Panc1 (cell line): Measurements from ENCODE around the gene FBXW4. TPM values are rescaled to one million over a fixed set of nuclear protein-coding genes. Genes with fewer than 3 reads are reported as not detected.

Experiments used
- ATAC-seq: fragments of 200-7000 bp; cut with Tn5 transposase; 2 replicates; pipeline ENCODE4 v1.9.1; 2020; ENCODE audit warnings: mild to moderate bottlenecking, moderate library complexity
- BruUV-seq: library from RNA; stranded (reverse); fragments of 400-500 nt; replicated peaks from 2 replicates; lab custom pipeline; 2021; lab: Mats Ljungman, UMichigan
- CTCF ChIA-PET: fragments of 300-600 bp; sonication (Branson Sonifier 250); formaldehyde crosslinking; loops from one replicate; lab custom pipeline; 2022; ENCODE audit warnings: antibody characterized with exemption; lab: Charles Lee
- POLR2A ChIA-PET: fragments of 300-600 bp; sonication (Branson Sonifier 250); formaldehyde crosslinking; loops from one replicate; lab custom pipeline; 2022; ENCODE audit warnings: antibody characterized with exemption; lab: Charles Lee
- DNase-seq: peaks from one replicate; pipeline ENCODE4 v3.0.0-alpha.2; 2010; ENCODE audit warnings: low read depth, low spot score
- H3K27ac ChIP-seq: 2 replicates; pipeline ENCODE4 v1.5.1; 2011; ENCODE audit warnings: mild to moderate bottlenecking, low read length, inconsistent platforms
- H3K27me3 ChIP-seq: fragments of 200-500 bp; sonication (Bioruptor generic); 2 replicates; pipeline ENCODE4 v1.6.0; 2014; ENCODE audit warnings: low read length, inconsistent platforms; ENCODE audit not compliant: control insufficient read depth, insufficient read depth
- H3K36me3 ChIP-seq: fragments of 200-500 bp; sonication (Bioruptor generic); 2 replicates; pipeline ENCODE4 v1.5.1; 2014; ENCODE audit warnings: inconsistent platforms, mild to moderate bottlenecking, low read length, moderate library complexity; ENCODE audit not compliant: control insufficient read depth, insufficient read depth
- H3K4me1 ChIP-seq: 2 replicates; pipeline ENCODE4 v1.5.1; 2011; ENCODE audit warnings: inconsistent platforms, mild to moderate bottlenecking, low read length, moderate library complexity; ENCODE audit not compliant: control insufficient read depth, insufficient read depth
- H3K4me3 ChIP-seq, 2 experiments: 2 replicates each; pipeline ENCODE4 v1.5.1; 2011 to 2012; ENCODE audit warnings: low read depth in 2 of 2, low read length in 2 of 2, mild to moderate bottlenecking in 2 of 2, inconsistent platforms in 1 of 2, moderate library complexity in 1 of 2
- H3K9me3 ChIP-seq: fragments of 200-500 bp; sonication (Bioruptor generic); 2 replicates; pipeline ENCODE4 v1.5.1; 2014; ENCODE audit warnings: low read depth, mild to moderate bottlenecking, inconsistent platforms, low read length, moderate library complexity; ENCODE audit not compliant: control insufficient read depth, insufficient read depth
- POLR2AphosphoS5 ChIP-seq: IDR thresholded peaks from 2 replicates; pipeline ENCODE4 v1.6.1; 2012; ENCODE audit warnings: mild to moderate bottlenecking, low read depth, low read length, moderate library complexity
- SIN3A ChIP-seq: IDR thresholded peaks from 2 replicates; pipeline ENCODE4 v1.6.1; 2012; ENCODE audit warnings: low read depth, mild to moderate bottlenecking, low read length, moderate library complexity, borderline replicate concordance; ENCODE audit not compliant: insufficient read depth
- TCF7L2 ChIP-seq: IDR thresholded peaks from 2 replicates; pipeline ENCODE4 v1.6.1; 2011; ENCODE audit warnings: mild to moderate bottlenecking, low read depth, low read length, inconsistent platforms
- in situ Hi-C: cut with HindIII; loops from 2 replicates; pipeline ENCODE4 v1.10.0; 2016; ENCODE audit warnings: low sequenced_read_pairs, low pct_unique_long_range_greater_than_20kb
- intact Hi-C: fragments of 100-400 bp; cut with micrococcal nuclease; formaldehyde crosslinking; loops from one replicate; pipeline ENCODE4 v1.10.0; 2022; ENCODE audit not compliant: unreplicated experiment
- total RNA-seq: library from RNA; stranded (reverse); gene quantifications from one replicate; pipeline ENCODE4 v1.2.1, GENCODE V29; 2021; ENCODE audit not compliant: unreplicated experiment
- TF ChIP-seq, protein P1 (sequence below): fragments of 450-650 bp; IDR thresholded peaks from 2 replicates; pipeline ENCODE4 v1.5.1; 2017; ENCODE audit warnings: mild to moderate bottlenecking
- TF ChIP-seq, protein P2 (sequence below), 2 experiments: IDR thresholded peaks; 2 replicates each; pipeline ENCODE4 v1.6.1; 2011 to 2012; ENCODE audit warnings: low read depth in 2 of 2, control low read depth in 1 of 2, low read length in 1 of 2, mild to moderate bottlenecking in 1 of 2, moderate library complexity in 1 of 2; ENCODE audit not compliant: insufficient read depth in 1 of 2

The FBXW4 gene
- total RNA-seq, 1 experiment from 2014 or later, result 61.5 TPM

GRCh38 chr10:101625821-101626412, 69.1 kb downstream of the FBXW4 start:
- CTCF ChIA-PET, result no interaction called here
- no peak for DNase-seq

DNA sequence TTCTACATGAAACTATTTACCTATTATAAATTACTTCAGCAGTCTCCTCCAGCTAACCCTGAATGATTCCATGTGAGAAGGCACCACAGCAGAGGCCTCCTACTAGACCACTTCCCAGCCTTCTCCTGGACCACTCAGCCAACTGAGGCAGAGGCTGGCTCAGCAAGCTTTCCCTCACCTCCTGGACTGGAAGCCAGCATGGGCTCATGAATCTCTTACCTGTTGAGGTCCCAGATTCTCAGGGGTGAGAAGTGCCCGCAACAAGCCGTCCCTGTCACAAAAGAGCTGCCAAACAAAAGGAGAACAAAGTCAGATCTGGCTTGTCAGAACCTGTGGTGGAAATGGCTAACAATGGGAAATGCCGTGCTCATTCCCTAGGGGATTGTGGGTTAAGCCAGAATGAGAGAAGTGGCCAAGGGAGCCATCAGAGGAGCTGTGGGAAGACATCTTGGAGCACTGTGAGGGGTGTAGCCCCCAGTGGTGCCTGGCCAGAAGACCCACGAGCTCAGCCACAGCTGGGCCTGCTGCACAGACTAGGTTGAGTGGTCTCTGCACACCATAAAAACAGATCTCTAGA, 70.4 kb downstream of the FBXW4 start:
- CTCF ChIA-PET, result no interaction called here
- Histone ChIP-seq H3K9me3 (no peaks in the 10 kb centered on the region), H3K27ac (no peak overlapping the region), H3K27me3 (no peaks in the 10 kb centered on the region), H3K4me1 (no peaks in the 10 kb centered on the region), H3K36me3 (no peaks in the 10 kb centered on the region), H3K4me3 (no peak overlapping the region)
- no TSS peak for BruUV-seq
- POLR2A ChIA-PET, result no interaction called here
- ATAC-seq (no peak), DNase-seq (no peak)
- intact Hi-C loops, result no loop called here
- TF ChIP-seq, protein P1, sequence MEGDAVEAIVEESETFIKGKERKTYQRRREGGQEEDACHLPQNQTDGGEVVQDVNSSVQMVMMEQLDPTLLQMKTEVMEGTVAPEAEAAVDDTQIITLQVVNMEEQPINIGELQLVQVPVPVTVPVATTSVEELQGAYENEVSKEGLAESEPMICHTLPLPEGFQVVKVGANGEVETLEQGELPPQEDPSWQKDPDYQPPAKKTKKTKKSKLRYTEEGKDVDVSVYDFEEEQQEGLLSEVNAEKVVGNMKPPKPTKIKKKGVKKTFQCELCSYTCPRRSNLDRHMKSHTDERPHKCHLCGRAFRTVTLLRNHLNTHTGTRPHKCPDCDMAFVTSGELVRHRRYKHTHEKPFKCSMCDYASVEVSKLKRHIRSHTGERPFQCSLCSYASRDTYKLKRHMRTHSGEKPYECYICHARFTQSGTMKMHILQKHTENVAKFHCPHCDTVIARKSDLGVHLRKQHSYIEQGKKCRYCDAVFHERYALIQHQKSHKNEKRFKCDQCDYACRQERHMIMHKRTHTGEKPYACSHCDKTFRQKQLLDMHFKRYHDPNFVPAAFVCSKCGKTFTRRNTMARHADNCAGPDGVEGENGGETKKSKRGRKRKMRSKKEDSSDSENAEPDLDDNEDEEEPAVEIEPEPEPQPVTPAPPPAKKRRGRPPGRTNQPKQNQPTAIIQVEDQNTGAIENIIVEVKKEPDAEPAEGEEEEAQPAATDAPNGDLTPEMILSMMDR, result no peak
- TF ChIP-seq, protein P2, sequence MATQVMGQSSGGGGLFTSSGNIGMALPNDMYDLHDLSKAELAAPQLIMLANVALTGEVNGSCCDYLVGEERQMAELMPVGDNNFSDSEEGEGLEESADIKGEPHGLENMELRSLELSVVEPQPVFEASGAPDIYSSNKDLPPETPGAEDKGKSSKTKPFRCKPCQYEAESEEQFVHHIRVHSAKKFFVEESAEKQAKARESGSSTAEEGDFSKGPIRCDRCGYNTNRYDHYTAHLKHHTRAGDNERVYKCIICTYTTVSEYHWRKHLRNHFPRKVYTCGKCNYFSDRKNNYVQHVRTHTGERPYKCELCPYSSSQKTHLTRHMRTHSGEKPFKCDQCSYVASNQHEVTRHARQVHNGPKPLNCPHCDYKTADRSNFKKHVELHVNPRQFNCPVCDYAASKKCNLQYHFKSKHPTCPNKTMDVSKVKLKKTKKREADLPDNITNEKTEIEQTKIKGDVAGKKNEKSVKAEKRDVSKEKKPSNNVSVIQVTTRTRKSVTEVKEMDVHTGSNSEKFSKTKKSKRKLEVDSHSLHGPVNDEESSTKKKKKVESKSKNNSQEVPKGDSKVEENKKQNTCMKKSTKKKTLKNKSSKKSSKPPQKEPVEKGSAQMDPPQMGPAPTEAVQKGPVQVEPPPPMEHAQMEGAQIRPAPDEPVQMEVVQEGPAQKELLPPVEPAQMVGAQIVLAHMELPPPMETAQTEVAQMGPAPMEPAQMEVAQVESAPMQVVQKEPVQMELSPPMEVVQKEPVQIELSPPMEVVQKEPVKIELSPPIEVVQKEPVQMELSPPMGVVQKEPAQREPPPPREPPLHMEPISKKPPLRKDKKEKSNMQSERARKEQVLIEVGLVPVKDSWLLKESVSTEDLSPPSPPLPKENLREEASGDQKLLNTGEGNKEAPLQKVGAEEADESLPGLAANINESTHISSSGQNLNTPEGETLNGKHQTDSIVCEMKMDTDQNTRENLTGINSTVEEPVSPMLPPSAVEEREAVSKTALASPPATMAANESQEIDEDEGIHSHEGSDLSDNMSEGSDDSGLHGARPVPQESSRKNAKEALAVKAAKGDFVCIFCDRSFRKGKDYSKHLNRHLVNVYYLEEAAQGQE (IDR thresholded peaks at IDR 0.05; ENCODE audit: insufficient read depth in 1 of 2, low read depth in 2 of 2, low read length in 1 of 2), result no peak
- TF ChIP-seq SIN3A, result no peak
- no peak for TF ChIP-seq TCF7L2
- TF ChIP-seq POLR2AphosphoS5, result no peak
- in situ Hi-C loops, result no loop called here

More at GRCh38 chr10:101625821-101626412, 69.1 kb downstream of the FBXW4 start:
- POLR2A ChIA-PET, result no interaction called here
- BruUV-seq, result no TSS peak
- intact Hi-C loops, result no loop called here
- no peaks in the 10 kb centered on the region for H3K27me3 ChIP-seq
- no peak for ATAC-seq
- no peak overlapping the region for H3K27ac ChIP-seq
- TF ChIP-seq SIN3A, result no peak
- TF ChIP-seq, protein P1, result no peak
- TF ChIP-seq TCF7L2, result no peak
- TF ChIP-seq, protein P2 (IDR thresholded peaks at IDR 0.05; ENCODE audit: insufficient read depth in 1 of 2, low read depth in 2 of 2, low read length in 1 of 2), result no peak
- no peak for TF ChIP-seq POLR2AphosphoS5
- no peak overlapping the region for H3K4me3 ChIP-seq
- no peaks in the 10 kb centered on the region for H3K9me3 ChIP-seq
- H3K36me3 ChIP-seq, result no peaks in the 10 kb centered on the region
- in situ Hi-C loops, result no loop called here
- H3K4me1 ChIP-seq, result no peaks in the 10 kb centered on the region
